Measurements from ENCODE around the gene MTA3.
A peak's percentile ranks its signal among the peaks of the same experiment; 100 is the strongest.

MTA3 gene

DNA sequence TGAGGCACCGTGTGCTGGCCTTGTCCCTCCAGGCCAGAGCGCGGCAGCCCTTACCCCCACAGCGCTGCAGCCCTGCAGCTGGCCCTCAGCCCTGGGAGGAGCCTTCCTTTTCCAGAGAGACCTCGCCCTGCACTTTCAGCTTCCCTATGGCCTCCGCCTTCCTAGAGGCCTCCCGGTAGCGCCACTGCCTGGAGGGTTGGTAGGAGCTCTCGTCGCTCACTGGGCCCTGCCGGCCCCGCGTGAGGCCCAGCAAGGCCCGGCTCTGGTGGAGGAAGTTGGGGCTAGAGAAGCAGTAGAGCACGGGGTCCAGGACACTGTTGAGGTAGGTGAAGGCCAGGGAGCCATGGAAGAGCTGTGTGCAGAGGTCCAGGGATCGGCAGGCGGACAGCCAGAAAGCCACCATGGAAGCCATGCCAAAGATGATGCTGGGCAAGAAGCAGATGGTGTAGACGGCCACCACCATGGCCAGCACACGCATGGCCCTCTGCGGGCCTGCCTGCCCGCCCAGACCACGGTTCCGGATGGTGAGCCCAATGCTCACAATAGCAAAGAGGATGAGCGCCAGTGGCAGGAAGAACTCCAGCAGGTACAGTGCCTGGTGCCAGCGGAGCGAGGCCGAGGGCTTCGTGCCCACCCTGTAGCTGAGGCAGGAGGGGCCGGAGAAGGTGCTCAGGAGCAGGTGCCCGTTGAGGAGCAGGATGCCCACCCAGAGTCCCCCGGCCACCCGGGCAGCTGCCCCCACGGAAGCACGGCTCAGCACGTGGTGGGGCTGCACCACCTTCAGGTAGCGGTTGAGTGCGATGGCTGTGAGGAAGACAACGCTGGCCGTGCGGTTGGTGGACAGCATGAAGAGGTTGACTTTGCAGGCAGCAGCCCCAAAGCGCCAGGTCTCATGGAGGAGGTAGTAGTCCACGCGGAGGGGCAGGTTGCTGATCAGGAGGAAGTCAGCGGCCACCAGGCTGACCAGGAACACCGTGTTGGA is 194.7 kb downstream of the MTA3 start:
- no peak for DNase-seq (ENCODE audit: low spot score)

GRCh38 chr2:42764096-42764495 is 195.7 kb downstream of the MTA3 start, which contains the start of gene OXER1:
Gene OXER1 (minus strand): TSS chr2:42764135. CDS start chr2:42764062, 73 bp downstream.
- no peak for DNase-seq (ENCODE audit: low spot score)

DNA sequence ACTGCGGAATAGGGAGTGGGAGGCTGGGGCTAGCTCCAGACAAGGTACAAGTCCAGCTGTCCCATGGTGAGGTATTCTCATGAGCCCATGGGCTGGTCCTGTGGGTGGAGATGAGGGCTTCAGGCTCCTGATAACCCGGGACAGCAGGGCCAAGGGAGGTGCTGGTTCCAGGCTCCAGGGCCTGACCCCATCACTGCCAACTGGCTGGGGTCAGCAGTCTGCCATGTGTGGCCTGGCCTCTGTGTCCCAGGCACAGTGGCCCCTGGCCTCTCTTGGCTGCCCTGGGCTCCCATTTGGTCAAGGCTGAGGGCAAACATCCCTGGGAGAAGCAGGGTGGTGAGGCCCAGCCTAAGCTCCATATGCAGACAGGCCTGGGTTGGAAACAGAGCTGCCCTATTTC is 196.5 kb downstream of the MTA3 start:
- no peak for DNase-seq (ENCODE audit: low spot score)

DNA sequence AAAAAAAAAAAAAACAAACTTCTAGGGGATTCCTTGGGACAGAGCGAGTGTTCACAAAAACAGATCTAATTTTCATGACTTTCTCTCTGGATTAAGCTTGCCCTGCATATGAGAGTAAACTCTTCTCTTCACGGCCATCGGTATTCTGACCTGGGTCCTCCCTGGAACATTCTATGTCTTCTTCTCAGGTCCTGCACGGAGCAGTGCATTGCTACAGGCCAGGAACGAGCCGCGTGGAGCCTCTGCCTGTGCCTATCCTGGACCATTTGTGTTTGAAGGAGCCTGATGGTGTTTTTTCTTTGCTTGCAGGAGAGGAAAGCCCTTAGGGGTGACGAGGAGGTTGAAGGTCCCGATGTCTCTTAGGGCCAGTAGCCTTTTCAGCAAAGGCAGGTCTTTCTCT is 197.3 kb downstream of the MTA3 start:
- DNase-seq (ENCODE audit: low spot score), result no peak

DNA sequence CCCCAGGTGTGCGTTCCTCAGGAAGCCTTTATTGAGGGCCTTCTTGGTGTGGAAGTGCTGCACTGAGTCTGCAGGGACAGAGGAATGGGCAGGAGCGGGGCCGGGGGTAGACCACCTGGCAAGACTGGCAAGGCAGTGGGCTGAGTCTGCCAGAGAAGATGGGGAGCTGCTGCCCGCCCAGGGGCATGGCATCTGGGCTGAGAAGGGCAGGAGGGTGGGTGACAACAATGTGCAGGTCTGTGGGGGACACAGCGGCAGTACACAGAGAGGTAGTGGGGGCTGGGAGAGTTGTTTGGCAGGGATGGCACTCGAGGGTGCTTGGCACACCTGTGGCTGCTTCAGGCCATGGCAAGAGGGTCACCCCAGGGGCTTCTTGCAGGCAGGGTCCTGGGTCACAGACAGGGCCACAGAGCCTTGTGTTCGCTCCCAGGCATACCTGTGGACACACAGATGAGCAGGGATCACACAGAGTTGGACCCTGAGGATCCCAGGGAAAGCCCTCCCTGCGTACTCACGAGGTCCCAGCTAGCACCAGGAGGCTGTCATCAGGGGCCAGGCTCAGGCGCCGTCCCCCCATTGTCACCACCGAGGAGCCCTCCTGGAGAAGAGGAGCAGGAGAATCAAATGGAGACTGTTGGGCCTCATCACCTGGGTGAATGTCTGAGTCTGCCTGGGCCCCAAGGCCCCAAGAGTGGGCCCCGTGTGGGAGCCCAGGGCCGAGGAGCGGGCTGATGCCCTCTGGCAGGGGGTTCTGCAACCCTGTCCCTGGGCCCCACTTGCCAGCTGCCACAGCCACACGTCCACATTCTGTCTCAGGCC is 198.9 kb downstream of the MTA3 start:
- DNase-seq (ENCODE audit: low spot score), result no peak

DNA sequence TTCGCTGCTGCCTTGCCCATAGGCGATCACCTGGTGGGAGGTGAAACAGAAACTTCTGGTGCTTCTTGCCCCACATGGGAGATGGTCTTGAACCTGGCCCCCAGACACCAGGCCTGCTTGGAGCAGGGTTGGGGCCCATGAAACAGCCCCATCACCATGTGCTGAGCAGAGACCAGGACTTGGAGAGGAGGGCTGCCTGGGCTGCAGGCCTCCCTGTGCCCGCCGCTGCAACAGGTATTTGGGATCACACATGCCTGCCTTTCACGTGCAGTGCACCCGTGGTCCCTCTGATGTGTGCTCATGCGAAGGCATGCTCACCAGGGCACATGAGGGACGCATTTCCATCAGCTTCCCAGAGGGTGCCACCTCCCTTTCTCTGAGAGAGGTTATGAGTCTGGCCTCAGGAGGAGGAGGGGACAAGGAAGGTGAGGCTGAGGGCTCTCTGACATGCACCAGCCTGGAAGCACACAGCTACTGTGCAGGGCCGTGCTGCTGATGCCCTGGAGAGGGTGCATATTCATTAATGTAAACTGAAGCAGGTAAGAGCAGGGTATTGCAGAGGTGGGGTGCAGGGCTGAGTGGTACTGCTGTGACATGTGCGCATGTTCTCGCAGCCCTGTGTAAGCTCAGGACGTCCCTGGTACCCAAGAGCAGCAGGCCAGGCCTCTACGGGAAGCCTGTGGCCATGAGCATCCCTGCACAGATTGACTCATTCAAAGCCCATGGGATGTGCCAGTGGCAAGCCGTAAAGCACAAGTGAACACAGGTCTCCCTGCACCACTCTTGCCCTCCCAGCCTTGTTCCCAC is 199.7 kb downstream of the MTA3 start:
- no peak for DNase-seq (ENCODE audit: low spot score)

- no peak for DNase-seq (ENCODE audit: low spot score)
Measured at GRCh38 chr2:42768706-42769256, 200.3 kb downstream of the MTA3 start.

DNA sequence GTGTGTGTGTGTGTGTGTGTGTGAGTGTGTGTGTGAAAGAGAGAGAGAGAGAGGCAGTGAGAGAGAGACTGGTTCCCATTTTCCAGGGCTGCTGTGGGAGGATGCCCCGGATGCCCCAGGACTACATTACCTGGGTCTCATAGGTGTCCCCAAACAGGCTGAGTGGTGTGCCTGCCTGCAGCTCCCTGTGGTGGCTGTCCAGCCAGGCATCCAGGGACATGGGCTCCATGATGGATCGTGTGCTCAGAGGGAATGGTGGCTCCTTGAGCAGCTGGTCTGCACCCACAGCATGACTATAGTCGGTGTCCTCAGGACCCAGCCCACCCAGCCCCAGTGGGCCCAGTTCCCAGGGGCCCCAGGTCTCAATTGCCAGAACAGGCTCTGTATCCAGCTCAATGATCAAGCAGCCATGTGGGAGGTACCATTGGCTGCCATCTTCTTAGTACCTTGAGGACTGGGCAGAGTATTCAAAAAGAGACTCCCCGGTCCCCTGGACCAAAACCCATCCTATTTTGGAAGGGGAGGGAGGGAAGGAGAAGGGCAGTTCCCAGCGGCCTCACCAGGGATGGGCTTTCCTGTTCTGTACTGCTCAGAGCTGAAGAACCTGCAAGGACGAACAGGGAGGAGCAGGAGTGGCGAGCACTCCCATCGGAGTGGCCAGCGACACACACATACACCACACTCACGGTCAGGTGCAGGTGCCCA is 201.3 kb downstream of the MTA3 start:
- no peak for DNase-seq (ENCODE audit: low spot score)

- peak; percentile 44 for DNase-seq (ENCODE audit: low spot score)
Measured at GRCh38 chr2:42770288-42771131, 202.1 kb downstream of the MTA3 start.

DNA sequence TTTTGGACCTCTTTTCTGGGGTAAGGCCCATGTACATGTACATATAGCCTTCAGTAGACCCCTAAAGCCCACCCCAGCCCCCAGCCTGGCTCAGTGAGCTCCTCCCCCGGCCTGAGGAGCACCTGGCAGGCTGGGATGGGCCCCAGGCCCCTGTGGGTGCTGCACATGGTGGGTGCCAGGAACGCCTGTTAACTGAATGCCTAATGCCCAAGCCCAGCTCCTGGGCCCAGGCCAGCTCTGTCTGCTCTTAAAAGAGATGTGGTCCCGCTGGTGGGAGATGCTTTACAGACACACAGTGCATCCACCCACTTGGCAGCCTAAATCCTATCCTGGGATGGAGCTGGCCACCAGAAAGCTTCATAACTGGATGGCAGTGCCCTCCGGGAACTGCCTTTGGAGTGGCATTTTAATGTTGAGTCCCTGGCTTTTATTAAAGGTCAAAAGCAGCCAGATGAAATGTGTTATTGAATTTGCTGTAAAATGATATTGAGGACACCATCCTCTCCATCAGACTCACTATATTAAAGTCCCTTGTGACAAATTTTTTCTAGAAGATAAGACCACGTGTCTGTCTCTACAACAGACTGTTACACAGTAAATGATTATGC is 203.2 kb downstream of the MTA3 start:
- no peak for DNase-seq (ENCODE audit: low spot score)

DNA sequence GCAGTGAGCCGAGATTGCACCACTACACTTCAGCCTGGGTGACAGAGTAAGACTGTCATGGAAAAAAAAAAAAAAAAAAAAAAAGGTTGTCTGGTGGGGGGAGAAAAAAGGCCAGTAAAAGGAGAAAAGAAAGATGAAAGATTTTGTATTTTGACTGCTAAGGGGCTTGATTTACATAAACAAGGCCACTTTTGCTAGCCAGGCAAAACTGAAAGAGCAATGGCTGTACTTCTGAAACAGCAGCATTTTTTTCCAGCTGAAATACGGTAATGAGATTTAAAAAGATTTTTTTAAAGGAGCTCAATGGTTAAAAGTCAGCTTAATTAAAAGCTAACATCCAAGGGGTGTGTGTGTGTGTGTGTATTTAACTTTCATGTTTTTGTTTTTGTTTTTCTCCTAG is 206.8 kb downstream of the MTA3 start:
- DNase-seq (ENCODE audit: low spot score), result no peak

DNA sequence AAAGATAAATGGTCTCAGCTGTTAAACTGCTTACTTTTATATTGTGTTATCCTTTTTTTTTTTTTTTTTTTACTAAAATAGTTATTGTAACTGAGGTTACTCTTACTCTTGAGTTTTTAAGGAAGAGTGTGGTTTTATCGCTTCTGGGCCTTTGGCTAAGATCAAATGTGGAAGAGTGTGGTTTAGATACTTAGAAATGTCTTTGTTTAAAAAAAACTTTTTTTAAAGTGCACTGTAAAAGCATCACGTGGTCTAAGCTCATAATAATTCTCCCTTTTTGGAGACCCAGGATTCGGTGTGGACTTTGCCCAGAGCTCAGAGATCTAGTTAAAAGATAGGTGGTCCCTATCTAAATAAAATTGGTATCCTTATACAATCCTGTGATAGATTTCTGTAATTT is 207.4 kb downstream of the MTA3 start:
- DNase-seq (ENCODE audit: low spot score), result no peak

- peak; percentile 84 for DNase-seq (ENCODE audit: low spot score)
Measured at GRCh38 chr2:42777883-42778805, 209.7 kb downstream of the MTA3 start.

- no peak for DNase-seq (ENCODE audit: low spot score)
Measured at GRCh38 chr2:42781181-42781580, 212.7 kb downstream of the MTA3 start.

DNA sequence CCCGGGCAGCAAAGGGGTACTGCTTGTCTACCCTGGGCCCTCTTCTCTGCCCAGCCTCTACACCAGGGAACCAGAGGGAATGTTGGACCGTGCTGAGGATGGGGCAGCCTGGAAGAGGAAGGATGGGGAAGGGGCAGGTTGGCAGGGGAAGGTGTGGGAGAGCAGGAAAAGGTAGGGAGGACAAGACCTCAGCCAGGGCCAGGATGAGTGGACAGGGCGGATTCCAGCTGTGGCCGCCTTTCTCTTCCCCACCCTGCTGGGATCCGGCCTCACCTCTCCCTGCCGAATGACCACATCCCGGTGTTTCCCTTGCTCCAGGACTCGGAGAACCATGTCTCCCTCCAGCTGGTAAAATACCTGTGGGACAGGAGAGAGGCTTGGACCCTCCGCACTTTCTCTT is 215.1 kb downstream of the MTA3 start:
- DNase-seq (ENCODE audit: low spot score), result no peak

DNA sequence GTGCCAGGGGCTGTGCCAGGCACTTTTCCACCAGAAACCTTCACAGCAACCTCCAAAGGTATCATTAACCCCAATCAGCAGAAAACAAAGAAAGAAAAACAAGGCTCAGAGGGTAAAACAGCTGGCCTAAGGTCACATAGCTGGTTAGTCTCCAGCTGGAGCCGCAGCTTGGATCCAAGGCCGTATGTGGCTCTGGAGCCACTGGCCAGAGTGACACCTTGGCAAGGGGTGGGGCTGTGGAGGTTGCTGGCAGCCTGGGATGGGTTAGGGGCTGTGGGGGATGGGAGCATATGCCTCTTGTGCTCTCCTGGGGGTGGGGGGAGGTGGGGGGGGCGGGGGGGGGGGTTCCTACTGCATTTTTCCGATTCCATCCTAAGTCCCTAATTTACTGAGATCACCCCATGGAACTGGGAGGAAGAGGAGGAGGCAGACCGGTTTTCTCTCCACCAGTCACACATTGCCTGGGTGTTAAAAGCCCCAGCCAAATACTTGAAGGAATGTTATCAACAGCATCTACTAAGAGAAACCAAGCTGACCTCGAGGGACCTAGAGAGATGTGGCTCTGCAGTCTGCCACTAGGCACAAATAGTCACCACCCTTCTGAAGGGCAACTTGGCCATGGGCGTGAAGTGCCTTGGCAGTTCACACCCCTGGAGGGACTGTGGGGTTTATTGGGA is 215.9 kb downstream of the MTA3 start:
- DNase-seq (ENCODE audit: low spot score), result no peak

GRCh38 chr2:42786561-42787345 is 218.3 kb downstream of the MTA3 start:
- no peak for DNase-seq (ENCODE audit: low spot score)
